OCI-LY3 (cell line): ENCODE results near the gene AGBL4.

Source experiments
- H2AFZ ChIP-seq: fragments of 200-600, 300-600 bp; shearing (Covaris generic); 2 replicates; pipeline ENCODE4 v1.6.0; 2014; ENCODE audit warnings: antibody characterized with exemption, low read depth, low read length
- H3K27ac ChIP-seq: fragments of 200-600, 300-600 bp; sonication (generic); 2 replicates; pipeline ENCODE4 v1.5.1; 2014; ENCODE audit warnings: mild to moderate bottlenecking, low read length, moderate library complexity, mixed read lengths
- H3K27me3 ChIP-seq: fragments of 200-600, 300-600 bp; sonication (generic); 2 replicates; pipeline ENCODE4 v1.6.1; 2014; ENCODE audit warnings: low read depth, low read length, mixed read lengths
- H3K36me3 ChIP-seq: fragments of 200-600, 300-600 bp; sonication (generic); replicated peaks from 2 replicates; pipeline ENCODE3; 2014; ENCODE audit warnings: low read depth, low read length, mixed read lengths
- H3K4me1 ChIP-seq: fragments of 300-600, 200-600 bp; sonication (generic); 2 replicates; pipeline ENCODE4 v1.6.1; 2014; ENCODE audit warnings: low read length, mixed read lengths
- H3K4me2 ChIP-seq: fragments of 200-600, 300-600 bp; sonication (generic); 2 replicates; pipeline ENCODE4 v1.6.1; 2014; ENCODE audit warnings: low read length, mixed read lengths
- H3K4me3 ChIP-seq: fragments of 300-600, 200-600 bp; sonication (generic); 2 replicates; pipeline ENCODE4 v1.5.1; 2014; ENCODE audit warnings: antibody characterized with exemption, mild to moderate bottlenecking, low read length, moderate library complexity
- H3K79me2 ChIP-seq: fragments of 300-600, 200-600 bp; shearing (Covaris generic); 2 replicates; pipeline ENCODE4 v1.6.1; 2014; ENCODE audit warnings: mild to moderate bottlenecking, low read length, mixed read lengths
- H3K9ac ChIP-seq: fragments of 300-600, 200-600 bp; shearing (Covaris generic); 2 replicates; pipeline ENCODE4 v1.6.0; 2014; ENCODE audit warnings: mild to moderate bottlenecking, low read length, moderate library complexity
- H3K9me3 ChIP-seq: fragments of 200-600, 300-600 bp; shearing (Covaris generic); 2 replicates; pipeline ENCODE4 v1.6.1; 2014; ENCODE audit warnings: low read length, mixed read lengths; ENCODE audit not compliant: insufficient read depth
- H4K20me1 ChIP-seq: fragments of 200-600, 300-600 bp; sonication (generic); 2 replicates; pipeline ENCODE4 v1.6.1; 2016; ENCODE audit warnings: low read length, mixed read lengths; ENCODE audit not compliant: insufficient read depth
- CTCF ChIP-seq: fragments of 200-600, 300-600 bp; sonication (generic); IDR thresholded peaks from 2 replicates; pipeline ENCODE4 v1.5.1; 2014; ENCODE audit warnings: antibody characterized with exemption, low read length, low read depth
- EZH2phosphoT487 ChIP-seq: fragments of 200-600 bp; shearing (Covaris generic); IDR thresholded peaks from 2 replicates; pipeline ENCODE4 v1.6.1; 2018; ENCODE audit warnings: antibody characterized with exemption, mixed run types, low read depth

The AGBL4 gene

GRCh38 chr1:48688102-48688760 lies 1335.5 kb downstream of the AGBL4 start:
- Histone ChIP-seq H3K4me3 (no peak overlapping the region), H3K27me3 (no peaks in the 10 kb centered on the region), H3K4me2 (no peak overlapping the region), H2AFZ (no peak overlapping the region), H4K20me1 (no peaks in the 10 kb centered on the region), H3K9ac (no peak overlapping the region), H3K27ac (no peak overlapping the region), H3K4me1 (peaks cover 61% of the 10 kb centered on the region), H3K36me3 (no peaks in the 10 kb centered on the region), H3K79me2 (no peaks in the 10 kb centered on the region), H3K9me3 (no peaks in the 10 kb centered on the region)
- TF ChIP-seq CTCF (peak; percentile 38), EZH2phosphoT487 (no peak)

GRCh38 chr1:48687282-48688045 lies 1336.3 kb downstream of the AGBL4 start:
- Histone ChIP-seq H3K9me3 (no peaks in the 10 kb centered on the region), H3K27ac (no peak overlapping the region; the same call in 1 of the 2 replicates), H3K4me3 (no peak overlapping the region), H4K20me1 (no peaks in the 10 kb centered on the region), H3K4me2 (no peak overlapping the region), H3K79me2 (no peaks in the 10 kb centered on the region), H2AFZ (no peak overlapping the region), H3K9ac (no peak overlapping the region), H3K27me3 (no peaks in the 10 kb centered on the region), H3K4me1 (peaks cover 54% of the 10 kb centered on the region), H3K36me3 (no peaks in the 10 kb centered on the region)
- TF ChIP-seq EZH2phosphoT487 (no peak), CTCF (no peak)

GRCh38 chr1:48686159-48686558 lies 1337.6 kb downstream of the AGBL4 start:
- TF ChIP-seq CTCF, result no peak
- no peak for TF ChIP-seq EZH2phosphoT487
- H3K4me3 ChIP-seq, result no peak overlapping the region

GRCh38 chr1:48684381-48684780 lies 1339.4 kb downstream of the AGBL4 start:
- no peaks in the 10 kb centered on the region for H3K9me3 ChIP-seq
- peaks cover 57% of the 10 kb centered on the region for H3K4me1 ChIP-seq
- no peak overlapping the region for H3K4me2 ChIP-seq
- no peaks in the 10 kb centered on the region for H3K27me3 ChIP-seq
- H3K4me3 ChIP-seq, result no peak overlapping the region
- H2AFZ ChIP-seq, result no peak overlapping the region
- H3K36me3 ChIP-seq, result no peaks in the 10 kb centered on the region
- no peak for TF ChIP-seq CTCF
- TF ChIP-seq EZH2phosphoT487, result no peak
- H4K20me1 ChIP-seq, result no peaks in the 10 kb centered on the region
- no peaks in the 10 kb centered on the region for H3K79me2 ChIP-seq
- no peak overlapping the region for H3K27ac ChIP-seq
- H3K9ac ChIP-seq, result no peak overlapping the region

More at GRCh38 chr1:48686159-48686558, 1337.6 kb downstream of the AGBL4 start:
- Histone ChIP-seq H2AFZ (no peak overlapping the region), H4K20me1 (no peaks in the 10 kb centered on the region), H3K27ac (no peak overlapping the region), H3K4me2 (no peak overlapping the region), H3K27me3 (no peaks in the 10 kb centered on the region), H3K9ac (no peak overlapping the region), H3K4me1 (peaks cover 41% of the 10 kb centered on the region), H3K9me3 (no peaks in the 10 kb centered on the region), H3K79me2 (no peaks in the 10 kb centered on the region), H3K36me3 (no peaks in the 10 kb centered on the region)
